ENCODE results near the gene NOP14.

Gene NOP14

DNA sequence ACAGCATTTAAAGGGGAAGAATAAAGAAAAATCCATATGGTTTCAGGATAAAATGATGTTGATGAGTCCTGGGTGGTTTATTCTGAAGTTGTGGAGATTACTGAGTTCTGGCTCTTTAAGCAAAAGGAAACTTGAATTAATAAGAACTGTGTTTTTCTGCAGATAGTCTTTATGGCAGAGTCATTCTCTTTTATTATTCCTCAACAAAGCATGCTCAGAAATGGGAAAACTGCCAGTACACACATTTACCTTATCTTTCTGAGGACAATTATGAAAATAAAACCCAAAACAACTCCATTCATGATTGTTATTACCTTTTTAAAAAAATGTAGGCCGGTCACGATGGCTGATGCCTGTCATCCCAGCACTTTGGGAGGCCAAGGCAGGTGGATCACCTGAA, 61.1 kb downstream of the NOP14 start:
- no peaks in the 10 kb centered on the region for H3K79me1 ChIP-seq (ENCODE audit: low read length)
- no peak overlapping the region for H3K4me3 ChIP-seq (ENCODE audit: low read depth, low read length)
- peaks cover 46 to 69% of the 10 kb centered on the region in 2 experiments for H3K36me3 ChIP-seq (ENCODE audit: control insufficient read depth in 1 of 2, insufficient read depth in 2 of 2, low read length in 2 of 2)
- no peak overlapping the region for H2BK12ac ChIP-seq (ENCODE audit: low read length)
- no peak overlapping the region for H3K4me2 ChIP-seq (ENCODE audit: low read length)
- no peaks in the 10 kb centered on the region for H3K4me1 ChIP-seq (ENCODE audit: control insufficient read depth in 1 of 2, insufficient read depth in 2 of 2, low read length in 2 of 2)
- no peaks in the 10 kb centered on the region for H3K79me2 ChIP-seq (ENCODE audit: control insufficient read depth, insufficient read depth, low read length, poor library complexity)
- no peak overlapping the region for H2BK5ac ChIP-seq (ENCODE audit: low read depth, low read length, poor library complexity)
- no peak overlapping the region for H3K18ac ChIP-seq (ENCODE audit: low read length)
- H3K9ac ChIP-seq (ENCODE audit: low read length): no peak overlapping the region
- H3K27ac ChIP-seq (ENCODE audit: low read depth, low read length): no peak overlapping the region
- H2AK5ac ChIP-seq (ENCODE audit: low read length): no peak overlapping the region
- no peak overlapping the region for H3K23ac ChIP-seq (ENCODE audit: low read length)
- H3K4ac ChIP-seq (ENCODE audit: low read depth, low read length): no peak overlapping the region
- H3K27me3 ChIP-seq (ENCODE audit: insufficient read depth, low read length): no peaks in the 10 kb centered on the region
- no peak for DNase-seq
- WGBS (ENCODE audit: extremely low coverage, insufficient coverage, insufficient read length): no CpG with 5 or more reads among the region's 2 CpGs
- no peak overlapping the region for H2BK120ac ChIP-seq (ENCODE audit: insufficient read depth, low read length, poor library complexity)
- H3K9me3 ChIP-seq (ENCODE audit: insufficient read depth, low read depth, low read length): no peaks in the 10 kb centered on the region
- H4K12ac ChIP-seq (ENCODE audit: low read depth, low read length): no peak overlapping the region
- H4K8ac ChIP-seq (ENCODE audit: low read depth, low read length): no peak overlapping the region
- no peak overlapping the region for H2AFZ ChIP-seq (ENCODE audit: insufficient read depth, low read length, poor library complexity)
- no peak overlapping the region for H3K14ac ChIP-seq (ENCODE audit: low read length)
- no peak overlapping the region for H4K91ac ChIP-seq (ENCODE audit: low read depth, low read length)

DNA sequence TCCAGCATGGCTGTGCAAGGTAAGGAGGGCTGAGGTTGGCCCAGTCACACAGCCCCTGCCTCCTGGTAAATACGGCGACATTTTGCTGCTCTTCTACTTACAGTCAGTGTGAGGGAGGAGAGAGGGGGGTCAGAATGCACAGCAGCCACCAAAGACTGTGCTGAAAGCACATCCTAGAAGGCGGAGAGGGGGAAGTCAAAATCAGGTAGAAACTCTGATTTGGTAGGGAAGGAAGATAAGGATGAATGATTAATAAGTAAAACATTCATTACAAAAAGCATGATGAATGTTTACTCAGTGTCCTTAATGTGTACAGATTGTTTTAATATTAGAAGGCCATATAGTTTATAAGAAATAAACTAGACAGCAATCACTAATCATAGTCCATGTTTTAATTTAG, 62.0 kb downstream of the NOP14 start:
- no peak overlapping the region for H3K23ac ChIP-seq (ENCODE audit: low read length)
- H4K8ac ChIP-seq (ENCODE audit: low read depth, low read length): no peak overlapping the region
- no peaks in the 10 kb centered on the region for H3K79me1 ChIP-seq (ENCODE audit: low read length)
- no CpG with 5 or more reads among the region's 3 CpGs for WGBS (ENCODE audit: extremely low coverage, insufficient coverage, insufficient read length)
- H3K27me3 ChIP-seq (ENCODE audit: insufficient read depth, low read length): no peaks in the 10 kb centered on the region
- no peak overlapping the region for H3K4ac ChIP-seq (ENCODE audit: low read depth, low read length)
- no peak overlapping the region for H2BK120ac ChIP-seq (ENCODE audit: insufficient read depth, low read length, poor library complexity)
- no peaks in the 10 kb centered on the region for H3K4me1 ChIP-seq (ENCODE audit: control insufficient read depth in 1 of 2, insufficient read depth in 2 of 2, low read length in 2 of 2)
- H4K91ac ChIP-seq (ENCODE audit: low read depth, low read length): no peak overlapping the region
- H3K27ac ChIP-seq (ENCODE audit: low read depth, low read length): no peak overlapping the region
- no peak overlapping the region for H3K14ac ChIP-seq (ENCODE audit: low read length)
- H3K79me2 ChIP-seq (ENCODE audit: control insufficient read depth, insufficient read depth, low read length, poor library complexity): no peaks in the 10 kb centered on the region
- H2BK12ac ChIP-seq (ENCODE audit: low read length): no peak overlapping the region
- no peak overlapping the region for H3K18ac ChIP-seq (ENCODE audit: low read length)
- no peaks in the 10 kb centered on the region for H3K9me3 ChIP-seq (ENCODE audit: insufficient read depth, low read depth, low read length)
- no peak overlapping the region for H2AFZ ChIP-seq (ENCODE audit: insufficient read depth, low read length, poor library complexity)
- no peak overlapping the region for H3K4me3 ChIP-seq (ENCODE audit: low read depth, low read length)
- no peak for DNase-seq
- no peak overlapping the region for H2AK5ac ChIP-seq (ENCODE audit: low read length)
- peaks cover 51 to 67% of the 10 kb centered on the region in 2 experiments for H3K36me3 ChIP-seq (ENCODE audit: control insufficient read depth in 1 of 2, insufficient read depth in 2 of 2, low read length in 2 of 2)
- no peak overlapping the region for H3K9ac ChIP-seq (ENCODE audit: low read length)
- H3K4me2 ChIP-seq (ENCODE audit: low read length): no peak overlapping the region
- no peak overlapping the region for H2BK5ac ChIP-seq (ENCODE audit: low read depth, low read length, poor library complexity)
- H4K12ac ChIP-seq (ENCODE audit: low read depth, low read length): no peak overlapping the region

DNA sequence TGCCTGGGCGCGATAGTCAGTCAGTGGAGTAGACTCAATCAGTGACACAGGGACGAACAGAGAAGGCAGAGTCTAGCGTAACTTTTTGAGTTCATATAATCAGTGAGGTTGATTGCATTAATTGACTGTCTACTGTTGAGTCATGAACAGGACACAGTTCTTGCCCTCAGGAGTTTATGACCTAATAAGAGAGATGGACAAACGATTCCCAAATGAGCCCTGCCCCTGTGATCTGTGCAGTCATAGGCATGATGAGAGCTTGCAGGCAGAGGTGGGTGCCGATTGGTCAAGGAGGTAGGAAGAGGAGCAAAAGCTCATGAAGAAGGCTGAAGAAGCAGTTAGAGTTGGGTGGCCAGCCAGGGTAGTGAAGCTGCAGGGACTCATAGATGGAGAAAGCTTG, 62.5 kb downstream of the NOP14 start:
- Histone ChIP-seq H3K23ac (ENCODE audit: low read length) (no peak overlapping the region), H2AFZ (ENCODE audit: insufficient read depth, low read length, poor library complexity) (no peak overlapping the region), H4K8ac (ENCODE audit: low read depth, low read length) (no peak overlapping the region), H4K12ac (ENCODE audit: low read depth, low read length) (no peak overlapping the region), H3K79me2 (ENCODE audit: control insufficient read depth, insufficient read depth, low read length, poor library complexity) (no peaks in the 10 kb centered on the region), H3K4me1 (ENCODE audit: control insufficient read depth in 1 of 2, insufficient read depth in 2 of 2, low read length in 2 of 2) (no peaks in the 10 kb centered on the region), H2AK5ac (ENCODE audit: low read length) (no peak overlapping the region), H3K36me3 (ENCODE audit: control insufficient read depth in 1 of 2, insufficient read depth in 2 of 2, low read length in 2 of 2) (peaks cover 52 to 67% of the 10 kb centered on the region in 2 experiments), H3K27ac (ENCODE audit: low read depth, low read length) (no peak overlapping the region), H3K9me3 (ENCODE audit: insufficient read depth, low read depth, low read length) (no peaks in the 10 kb centered on the region), H3K27me3 (ENCODE audit: insufficient read depth, low read length) (no peaks in the 10 kb centered on the region), H2BK12ac (ENCODE audit: low read length) (no peak overlapping the region), H3K4me3 (ENCODE audit: low read depth, low read length) (no peak overlapping the region), H2BK5ac (ENCODE audit: low read depth, low read length, poor library complexity) (no peak overlapping the region), H3K18ac (ENCODE audit: low read length) (no peak overlapping the region), H3K79me1 (ENCODE audit: low read length) (no peaks in the 10 kb centered on the region), H3K4me2 (ENCODE audit: low read length) (no peak overlapping the region), H4K91ac (ENCODE audit: low read depth, low read length) (no peak overlapping the region), H3K4ac (ENCODE audit: low read depth, low read length) (no peak overlapping the region), H3K9ac (ENCODE audit: low read length) (no peak overlapping the region), H3K14ac (ENCODE audit: low read length) (no peak overlapping the region), H2BK120ac (ENCODE audit: insufficient read depth, low read length, poor library complexity) (no peak overlapping the region)
- DNase-seq: no peak
- no CpG with 5 or more reads among the region's 6 CpGs for WGBS (ENCODE audit: extremely low coverage, insufficient coverage, insufficient read length)

DNA sequence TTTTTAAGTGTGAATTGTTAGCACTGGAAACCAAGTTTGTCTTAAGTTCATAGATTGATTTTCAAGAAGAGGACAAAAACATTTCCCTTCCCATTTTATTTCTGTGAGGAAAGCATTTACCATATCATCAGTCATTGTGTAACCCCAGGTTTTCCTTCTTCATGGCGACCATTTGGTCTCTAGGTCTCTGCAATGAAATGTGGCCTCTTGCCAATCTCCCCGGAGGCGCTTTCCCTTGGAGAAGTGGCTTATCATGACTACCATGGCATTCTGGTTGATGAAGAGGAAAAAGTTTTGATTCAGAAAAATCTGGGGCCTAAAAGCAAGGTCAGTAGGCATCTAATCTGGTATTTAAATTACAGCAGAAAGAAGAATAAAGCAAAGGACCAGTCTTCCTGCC, 65.2 kb downstream of the NOP14 start:
- WGBS (ENCODE audit: extremely low coverage, insufficient coverage, insufficient read length): no CpG with 5 or more reads among the region's 3 CpGs
- no peaks in the 10 kb centered on the region for H3K79me1 ChIP-seq (ENCODE audit: low read length)
- H4K12ac ChIP-seq (ENCODE audit: low read depth, low read length): no peak overlapping the region

More for the DNA sequence above, 65.2 kb downstream of the NOP14 start:
- H3K9ac ChIP-seq (ENCODE audit: low read length): no peak overlapping the region
- no peak overlapping the region for H2BK120ac ChIP-seq (ENCODE audit: insufficient read depth, low read length, poor library complexity)
- no peak overlapping the region for H3K4ac ChIP-seq (ENCODE audit: low read depth, low read length)
- H4K8ac ChIP-seq (ENCODE audit: low read depth, low read length): no peak overlapping the region
- no peak overlapping the region for H2BK5ac ChIP-seq (ENCODE audit: low read depth, low read length, poor library complexity)
- H2AFZ ChIP-seq (ENCODE audit: insufficient read depth, low read length, poor library complexity): no peak overlapping the region
- H3K23ac ChIP-seq (ENCODE audit: low read length): no peak overlapping the region
- H3K4me2 ChIP-seq (ENCODE audit: low read length): no peak overlapping the region
- H3K27ac ChIP-seq (ENCODE audit: low read depth, low read length): no peak overlapping the region
- no peak overlapping the region for H2BK12ac ChIP-seq (ENCODE audit: low read length)
- H3K79me2 ChIP-seq (ENCODE audit: control insufficient read depth, insufficient read depth, low read length, poor library complexity): no peaks in the 10 kb centered on the region
- H2AK5ac ChIP-seq (ENCODE audit: low read length): no peak overlapping the region
- no peaks in the 10 kb centered on the region for H3K27me3 ChIP-seq (ENCODE audit: insufficient read depth, low read length)
- no peak overlapping the region for H3K4me3 ChIP-seq (ENCODE audit: low read depth, low read length)
- no peak overlapping the region for H3K14ac ChIP-seq (ENCODE audit: low read length)
- peaks cover 50 to 63% of the 10 kb centered on the region in 2 experiments for H3K36me3 ChIP-seq (ENCODE audit: control insufficient read depth in 1 of 2, insufficient read depth in 2 of 2, low read length in 2 of 2)
- H3K4me1 ChIP-seq (ENCODE audit: control insufficient read depth in 1 of 2, insufficient read depth in 2 of 2, low read length in 2 of 2): no peaks in the 10 kb centered on the region
- no peak for DNase-seq
- H4K91ac ChIP-seq (ENCODE audit: low read depth, low read length): no peak overlapping the region
- no peaks in the 10 kb centered on the region for H3K9me3 ChIP-seq (ENCODE audit: insufficient read depth, low read depth, low read length)
- H3K18ac ChIP-seq (ENCODE audit: low read length): no peak overlapping the region
